MCF 10A (cell line): Measurements from ENCODE around the gene KLF9. TPM values are rescaled to one million over a fixed set of nuclear protein-coding genes. Genes with fewer than 3 reads are reported as not detected.

ENCODE experiments used
- BruUV-seq: library from RNA; stranded (reverse); fragments of 400-500 nt; replicated peaks from 2 replicates; lab custom pipeline; 2021; lab: Mats Ljungman, UMichigan
- CTCF ChIA-PET: fragments of 300-600 bp; sonication (Branson Sonifier 250); formaldehyde crosslinking; extraction: SDS; loops from one replicate; lab custom pipeline; 2021; ENCODE audit warnings: antibody characterized with exemption, inconsistent platforms; lab: Yijun Ruan, JAX
- POLR2A ChIA-PET: fragments of 300-600, 350-650 bp; sonication (Branson Sonifier 250); formaldehyde crosslinking; extraction: SDS; loops from one replicate; lab custom pipeline; 2020; ENCODE audit warnings: antibody characterized with exemption, inconsistent platforms; lab: Yijun Ruan, JAX
- DNase-seq: peaks from one replicate; pipeline ENCODE4 v3.0.0-alpha.2; 2018; ENCODE audit not compliant: unreplicated experiment
- H3K27ac Mint-ChIP-seq: one replicate; pipeline ENCODE4 v1.8.0; 2022; ENCODE audit warnings: mild to moderate bottlenecking, low read depth, mixed read lengths; ENCODE audit not compliant: unreplicated experiment
- H3K27me3 Mint-ChIP-seq: one replicate; pipeline ENCODE4 v1.8.0; 2022; ENCODE audit warnings: mixed read lengths; ENCODE audit not compliant: insufficient read depth, unreplicated experiment
- H3K36me3 Mint-ChIP-seq: one replicate; pipeline ENCODE4 v1.8.0; 2022; ENCODE audit warnings: mild to moderate bottlenecking, moderate library complexity, mixed read lengths; ENCODE audit not compliant: insufficient read depth, unreplicated experiment
- H3K4me1 Mint-ChIP-seq: one replicate; pipeline ENCODE4 v1.8.0; 2022; ENCODE audit warnings: mixed read lengths; ENCODE audit not compliant: insufficient read depth, unreplicated experiment
- H3K4me3 Mint-ChIP-seq: one replicate; pipeline ENCODE4 v1.8.0; 2022; ENCODE audit warnings: mild to moderate bottlenecking, moderate library complexity, mixed read lengths; ENCODE audit not compliant: unreplicated experiment
- H3K9me3 Mint-ChIP-seq: one replicate; pipeline ENCODE4 v1.8.0; 2022; ENCODE audit warnings: mixed read lengths; ENCODE audit not compliant: unreplicated experiment
- intact Hi-C: fragments of 100-400 bp; cut with micrococcal nuclease; formaldehyde crosslinking; loops from 2 replicates; pipeline ENCODE4 v1.14.1; 2022
- total RNA-seq: library from RNA; stranded (reverse); gene quantifications from 2 replicates; pipeline ENCODE4 v1.2.3, GENCODE V29; 2022
- TF ChIP-seq, protein P1 (sequence below): fragments of 200-600 bp; IDR thresholded peaks from one replicate; pipeline ENCODE4 v1.8.0; 2022; ENCODE audit warnings: antibody characterized with exemption, mild to moderate bottlenecking; ENCODE audit not compliant: unreplicated experiment

Gene KLF9
- total RNA-seq, 1 experiment from 2014 or later: 5.9 TPM

GRCh38 chr9:70420441-70421271 is 6.2 kb upstream of the KLF9 start:
- ChIA-PET POLR2A (interaction anchor here (0.6 to 8.9 kb wide), 35 partner anchors 8 to 1618 kb away, joined by 3 to 213 read pairs (median 5); partner anchors contain the start of gene SMC5), CTCF (interaction anchor here (0.5 to 5.7 kb wide), 17 partner anchors 8 to 1046 kb away, joined by 3 to 56 read pairs (median 3); no protein-coding TSS in a partner anchor)
- Mint-ChIP-seq H3K36me3 (no peaks in the 10 kb centered on the region), H3K27ac (peak overlapping the region; percentile 99), H3K9me3 (no peaks in the 10 kb centered on the region), H3K27me3 (no peaks in the 10 kb centered on the region), H3K4me1 (peaks cover 24% of the 10 kb centered on the region), H3K4me3 (peak overlapping the region; percentile 75)
- DNase-seq: peak; percentile 90
- intact Hi-C loops: loop anchor here (1.0 to 2.0 kb wide), 2 partner anchors 8 to 16 kb away; no protein-coding TSS in a partner anchor
- TSS peak; percentile 65 for BruUV-seq
- TF ChIP-seq, protein P1, sequence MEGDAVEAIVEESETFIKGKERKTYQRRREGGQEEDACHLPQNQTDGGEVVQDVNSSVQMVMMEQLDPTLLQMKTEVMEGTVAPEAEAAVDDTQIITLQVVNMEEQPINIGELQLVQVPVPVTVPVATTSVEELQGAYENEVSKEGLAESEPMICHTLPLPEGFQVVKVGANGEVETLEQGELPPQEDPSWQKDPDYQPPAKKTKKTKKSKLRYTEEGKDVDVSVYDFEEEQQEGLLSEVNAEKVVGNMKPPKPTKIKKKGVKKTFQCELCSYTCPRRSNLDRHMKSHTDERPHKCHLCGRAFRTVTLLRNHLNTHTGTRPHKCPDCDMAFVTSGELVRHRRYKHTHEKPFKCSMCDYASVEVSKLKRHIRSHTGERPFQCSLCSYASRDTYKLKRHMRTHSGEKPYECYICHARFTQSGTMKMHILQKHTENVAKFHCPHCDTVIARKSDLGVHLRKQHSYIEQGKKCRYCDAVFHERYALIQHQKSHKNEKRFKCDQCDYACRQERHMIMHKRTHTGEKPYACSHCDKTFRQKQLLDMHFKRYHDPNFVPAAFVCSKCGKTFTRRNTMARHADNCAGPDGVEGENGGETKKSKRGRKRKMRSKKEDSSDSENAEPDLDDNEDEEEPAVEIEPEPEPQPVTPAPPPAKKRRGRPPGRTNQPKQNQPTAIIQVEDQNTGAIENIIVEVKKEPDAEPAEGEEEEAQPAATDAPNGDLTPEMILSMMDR: no peak

- Mint-ChIP-seq H3K9me3 (no peaks in the 10 kb centered on the region), H3K4me1 (peaks cover 24% of the 10 kb centered on the region), H3K27me3 (no peaks in the 10 kb centered on the region), H3K27ac (peak overlapping the region; percentile 99), H3K36me3 (no peaks in the 10 kb centered on the region), H3K4me3 (peak overlapping the region; percentile 75)
- TF ChIP-seq, protein P1: no peak
- ChIA-PET POLR2A (interaction anchor here (0.6 to 8.9 kb wide), 36 partner anchors 8 to 214 kb away, joined by 3 to 213 read pairs (median 6); partner anchors contain the start of gene SMC5), CTCF (interaction anchor here (0.5 to 5.7 kb wide), 14 partner anchors 9 to 449 kb away, joined by 3 to 56 read pairs (median 5); partner anchors contain the start of gene SMC5)
- intact Hi-C loops: loop anchor here (1.0 to 5.0 kb wide), 7 partner anchors 7 to 183 kb away; partner anchors contain the start of gene SMC5
- BruUV-seq: TSS peak; percentile 64
- peak; percentile 98 for DNase-seq
Observed at GRCh38 chr9:70419556-70420440, 5.3 kb upstream of the KLF9 start.

DNA sequence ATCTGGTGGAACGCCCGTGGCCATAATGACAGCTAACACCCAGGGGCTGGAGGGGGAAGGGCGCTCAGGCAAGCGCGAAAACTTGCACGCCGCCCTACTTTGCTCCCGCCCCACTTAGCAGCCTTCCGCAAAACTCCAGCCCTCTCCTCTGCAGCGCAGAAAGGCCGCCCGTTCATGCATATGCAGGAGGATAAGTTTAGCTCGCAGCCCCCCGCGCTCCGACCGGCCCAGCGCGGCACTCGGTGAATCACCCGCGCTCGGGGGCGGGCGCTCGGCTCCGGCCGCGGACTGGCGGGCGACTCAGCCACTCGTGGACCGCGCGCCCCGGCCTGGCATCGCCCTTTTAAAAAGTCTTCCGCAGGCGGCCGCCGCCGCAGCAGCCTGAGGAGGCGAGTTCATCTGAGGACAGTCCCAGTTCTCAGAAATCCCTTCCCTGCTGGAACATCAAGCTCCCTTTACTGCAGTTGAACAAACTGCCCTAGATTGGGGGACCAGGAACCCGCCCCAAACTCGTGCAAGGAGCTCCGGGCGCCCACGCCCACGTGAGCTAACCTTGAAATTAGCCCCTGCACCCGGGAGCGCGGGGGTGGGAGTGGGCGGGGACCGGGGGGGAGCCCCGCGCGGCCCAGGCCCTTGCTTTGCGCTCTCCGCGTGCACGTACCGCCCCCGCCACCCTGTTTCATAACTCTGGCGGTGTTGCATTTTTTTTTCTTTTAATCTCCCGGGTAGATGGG is 4.5 kb upstream of the KLF9 start:
- H3K27ac Mint-ChIP-seq: peak overlapping the region; percentile 99
- intact Hi-C loops: loop anchor here (1.0 to 5.0 kb wide), 5 partner anchors 48 to 183 kb away; partner anchors contain the start of gene SMC5
- H3K4me1 Mint-ChIP-seq: peaks cover 32% of the 10 kb centered on the region
- DNase-seq: peak; percentile 96
- H3K27me3 Mint-ChIP-seq: no peaks in the 10 kb centered on the region
- H3K4me3 Mint-ChIP-seq: peak overlapping the region; percentile 75
- TF ChIP-seq, protein P1: no peak
- ChIA-PET POLR2A (interaction anchor here (0.5 to 8.9 kb wide), 38 partner anchors 8 to 1283 kb away, joined by 3 to 213 read pairs (median 4); partner anchors contain the start of gene SMC5), CTCF (interaction anchor here (0.5 to 5.7 kb wide), 17 partner anchors 9 to 448 kb away, joined by 3 to 56 read pairs (median 4); partner anchors contain the start of gene SMC5)
- peaks cover under 1% of the 10 kb centered on the region for H3K36me3 Mint-ChIP-seq
- H3K9me3 Mint-ChIP-seq: no peaks in the 10 kb centered on the region
- BruUV-seq: no TSS peak
